Gastroesophageal sphincter (tissue), 4 donors: ENCODE measurements around the gene DCC. TPM values are rescaled to one million over a fixed set of nuclear protein-coding genes. Genes with fewer than 3 reads are reported as not detected.

Experiments
- ATAC-seq: fragments of 150-250 bp; one replicate; pipeline ENCODE4 v1.9.1; 2016; ENCODE audit warnings: mild to moderate bottlenecking, moderate library complexity
- H3K27ac ChIP-seq, 4 donors: fragments of 200-600 bp; sonication (generic) in 3 of 4; 1 replicate in 3 of 4; 2 replicates in 1 of 4; pipeline ENCODE4 v1.5.1; 2016 to 2019
- H3K27me3 ChIP-seq: fragments of 200-600 bp; sonication (generic); one replicate; pipeline ENCODE4 v1.5.1; 2019
- H3K36me3 ChIP-seq, 2 donors: fragments of 200-600 bp; sonication (generic); one replicate each; pipeline ENCODE4 v1.5.1; 2019; ENCODE audit warnings: control low read depth in 1 of 2
- H3K4me1 ChIP-seq, 3 donors: fragments of 200-600 bp; sonication (generic); 1 replicate in 2 of 3; 2 replicates in 1 of 3; pipeline ENCODE4 v1.5.1; 2016 to 2019; ENCODE audit warnings: control low read depth in 2 of 3
- H3K4me3 ChIP-seq, 2 donors: fragments of 200-600 bp; sonication (generic); one replicate each; pipeline ENCODE4 v1.5.1; 2019; ENCODE audit warnings: mild to moderate bottlenecking in 1 of 2, moderate library complexity in 1 of 2
- H3K9me3 ChIP-seq, 3 donors: fragments of 200-600 bp; sonication (generic); one replicate each; pipeline ENCODE4 v1.5.1; 2017 to 2019; ENCODE audit warnings: control low read depth in 2 of 3
- EP300 ChIP-seq: sonication (generic); formaldehyde crosslinking; IDR thresholded peaks from one replicate; pipeline ENCODE4 v1.6.1; 2017; ENCODE audit warnings: antibody characterized with exemption, mild to moderate bottlenecking
- POLR2A ChIP-seq, 2 donors: fragments of 450-650 bp; IDR thresholded peaks; one replicate each; pipeline ENCODE4 v1.6.1; 2017; ENCODE audit warnings: antibody characterized with exemption in 2 of 2, mild to moderate bottlenecking in 2 of 2, moderate library complexity in 1 of 2
- POLR2AphosphoS5 ChIP-seq: sonication (generic); formaldehyde crosslinking; IDR thresholded peaks from one replicate; pipeline ENCODE4 v1.6.1; 2017; ENCODE audit warnings: antibody characterized with exemption
- WGBS, 2 donors: methylation state at CpG; one replicate each; pipeline ENCODE4 v1.1.5; 2018; ENCODE audit warnings: low coverage in 1 of 2; 5-methylcytosine and 5-hydroxymethylcytosine counted together
- total RNA-seq, 4 donors: library from RNA; depleted of rRNA; stranded (reverse); fragments of >200 nt; gene quantifications; one replicate each; pipeline ENCODE4 v1.1.0, GENCODE V29; 2016
- TF ChIP-seq, protein P1 (sequence below), 4 experiments: fragments of 200-600 bp in 2 of 4; fragments of 450-650 bp in 2 of 4; sonication (generic) in 1 of 4; IDR thresholded peaks; one replicate each; pipeline ENCODE4 v1.5.1; 2017 to 2019; ENCODE audit warnings: antibody characterized with exemption in 4 of 4, mild to moderate bottlenecking in 2 of 4, moderate library complexity in 2 of 4

DCC gene
- total RNA-seq, 4 donors from 2014 or later = 0.13 to 0.54 (median 0.47) TPM; not detected in 1

DNA sequence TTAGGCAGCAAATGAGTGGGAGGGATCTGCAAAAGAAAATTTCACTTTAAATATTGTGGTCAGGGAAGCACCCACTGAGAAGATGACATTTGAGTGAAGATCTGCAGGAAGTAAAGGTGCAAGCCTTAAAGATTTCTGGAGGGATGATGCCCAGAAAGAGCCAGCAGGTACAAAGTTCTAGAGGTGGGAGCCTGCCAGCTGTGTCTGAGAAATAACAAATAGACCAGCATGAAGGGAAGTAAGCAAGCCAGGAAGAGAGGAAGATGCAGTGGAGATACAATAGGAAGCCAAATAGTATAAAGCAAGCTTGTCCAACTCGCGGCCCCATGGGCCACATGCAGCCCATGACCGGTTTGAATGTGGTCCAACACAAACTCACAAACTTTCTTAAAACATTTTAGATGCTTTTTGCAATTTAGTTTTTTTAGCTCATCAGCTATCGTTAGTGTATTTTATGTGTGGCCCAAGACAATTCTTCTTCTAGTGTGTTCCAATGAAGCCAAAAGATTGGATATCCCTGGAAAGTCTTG is 489.9 kb downstream of the DCC start:
- Histone ChIP-seq H3K4me3 (no peak overlapping the region), H3K27ac (no peak overlapping the region), H3K27me3 (no peaks in the 10 kb centered on the region), H3K4me1 (no peaks in the 10 kb centered on the region), H3K9me3 (no peaks in the 10 kb centered on the region), H3K36me3 (no peaks in the 10 kb centered on the region)
- TF ChIP-seq POLR2AphosphoS5 (no peak), EP300 (no peak), POLR2A (IDR thresholded peaks at IDR 0.05) (no peak)
- TF ChIP-seq, protein P1, sequence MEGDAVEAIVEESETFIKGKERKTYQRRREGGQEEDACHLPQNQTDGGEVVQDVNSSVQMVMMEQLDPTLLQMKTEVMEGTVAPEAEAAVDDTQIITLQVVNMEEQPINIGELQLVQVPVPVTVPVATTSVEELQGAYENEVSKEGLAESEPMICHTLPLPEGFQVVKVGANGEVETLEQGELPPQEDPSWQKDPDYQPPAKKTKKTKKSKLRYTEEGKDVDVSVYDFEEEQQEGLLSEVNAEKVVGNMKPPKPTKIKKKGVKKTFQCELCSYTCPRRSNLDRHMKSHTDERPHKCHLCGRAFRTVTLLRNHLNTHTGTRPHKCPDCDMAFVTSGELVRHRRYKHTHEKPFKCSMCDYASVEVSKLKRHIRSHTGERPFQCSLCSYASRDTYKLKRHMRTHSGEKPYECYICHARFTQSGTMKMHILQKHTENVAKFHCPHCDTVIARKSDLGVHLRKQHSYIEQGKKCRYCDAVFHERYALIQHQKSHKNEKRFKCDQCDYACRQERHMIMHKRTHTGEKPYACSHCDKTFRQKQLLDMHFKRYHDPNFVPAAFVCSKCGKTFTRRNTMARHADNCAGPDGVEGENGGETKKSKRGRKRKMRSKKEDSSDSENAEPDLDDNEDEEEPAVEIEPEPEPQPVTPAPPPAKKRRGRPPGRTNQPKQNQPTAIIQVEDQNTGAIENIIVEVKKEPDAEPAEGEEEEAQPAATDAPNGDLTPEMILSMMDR (IDR thresholded peaks at IDR 0.05) = no peak
- 30 to 68% methylated on average over 4 of the region's 4 CpGs for whole genome bisulfite sequencing, 2 donors
- no peak for ATAC-seq

DNA sequence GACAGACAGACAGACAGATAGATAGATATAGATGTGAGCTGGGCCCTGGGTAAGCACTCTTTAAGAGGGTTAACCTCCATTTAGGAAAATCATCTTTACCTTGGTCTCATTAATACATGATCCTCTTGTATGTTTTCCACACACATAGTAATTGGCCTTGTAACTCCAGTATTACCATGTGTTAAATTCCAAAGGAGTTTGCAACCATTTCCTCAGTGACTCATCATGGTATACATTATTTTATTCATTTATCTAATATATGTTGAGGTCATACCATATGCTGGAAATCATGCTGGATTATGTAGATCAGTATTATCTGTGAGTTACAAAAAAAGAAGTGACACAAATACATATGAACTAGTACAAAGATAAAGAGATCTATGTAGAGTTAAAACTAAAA is 504.3 kb downstream of the DCC start:
- no peaks in the 10 kb centered on the region for H3K4me1 ChIP-seq
- no peaks in the 10 kb centered on the region for H3K36me3 ChIP-seq
- no peaks in the 10 kb centered on the region for H3K9me3 ChIP-seq
- no peak overlapping the region for H3K4me3 ChIP-seq
- no peak for TF ChIP-seq POLR2AphosphoS5
- TF ChIP-seq, protein P1 (IDR thresholded peaks at IDR 0.05) = no peak
- TF ChIP-seq EP300 = no peak
- no peak for TF ChIP-seq POLR2A (IDR thresholded peaks at IDR 0.05)
- ATAC-seq = no peak
- no peaks in the 10 kb centered on the region for H3K27me3 ChIP-seq
- no peak overlapping the region for H3K27ac ChIP-seq

DNA sequence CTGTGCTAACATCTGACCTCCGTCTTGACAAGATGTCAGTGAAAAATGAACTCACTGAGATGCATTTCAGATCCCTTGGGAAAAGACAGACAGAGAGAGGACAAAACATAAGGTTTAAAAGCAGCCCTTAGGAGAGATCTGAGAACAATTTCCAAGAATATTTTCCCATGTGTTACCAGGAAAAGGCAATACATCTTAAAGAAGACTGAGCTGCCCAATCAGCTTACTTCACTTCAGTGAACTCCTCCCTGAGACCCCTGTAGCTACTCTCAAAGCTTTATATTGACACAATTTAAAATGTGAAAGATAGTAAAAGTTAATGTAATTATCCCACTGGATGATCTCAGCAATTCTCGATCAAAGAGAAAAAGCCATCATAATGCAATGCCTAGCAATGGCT is 505.0 kb downstream of the DCC start:
- Histone ChIP-seq H3K4me3 (no peak overlapping the region), H3K9me3 (no peaks in the 10 kb centered on the region), H3K4me1 (no peaks in the 10 kb centered on the region), H3K36me3 (no peaks in the 10 kb centered on the region), H3K27ac (no peak overlapping the region), H3K27me3 (no peaks in the 10 kb centered on the region)
- TF ChIP-seq POLR2AphosphoS5 (no peak), POLR2A (IDR thresholded peaks at IDR 0.05) (no peak), EP300 (no peak)
- TF ChIP-seq, protein P1 (IDR thresholded peaks at IDR 0.05) = no peak
- 48 to 84% methylated on average over 2 of the region's 2 CpGs for WGBS, 2 donors
- ATAC-seq = no peak

DNA sequence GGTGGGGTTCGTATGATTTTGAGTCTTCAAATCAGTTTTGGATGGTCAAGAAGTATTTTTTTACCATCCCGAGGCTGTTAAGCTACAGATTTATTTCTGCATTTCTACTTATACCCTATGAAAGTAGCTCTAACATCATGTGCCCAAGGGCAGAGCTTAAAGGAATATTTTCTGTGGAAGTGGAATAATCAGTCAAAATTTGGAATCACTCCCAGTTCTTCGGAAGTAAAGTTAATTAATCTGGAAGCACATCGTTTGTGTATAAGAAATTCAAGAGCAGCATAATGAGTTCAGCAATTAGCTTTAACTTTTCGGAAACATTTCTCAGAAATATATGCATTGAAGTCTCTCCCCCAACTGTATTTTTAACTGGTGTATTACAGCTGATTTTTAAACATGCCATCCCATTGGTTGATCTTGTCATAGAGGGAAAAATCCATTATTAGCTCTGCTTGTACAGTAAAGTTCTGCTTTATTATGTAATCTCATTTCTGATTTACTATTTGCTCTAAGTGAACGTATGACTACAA is 510.1 kb downstream of the DCC start:
- Histone ChIP-seq H3K27me3 (peaks cover 3% of the 10 kb centered on the region), H3K4me1 (no peaks in the 10 kb centered on the region), H3K27ac (no peak overlapping the region), H3K9me3 (no peaks in the 10 kb centered on the region), H3K4me3 (no peak overlapping the region), H3K36me3 (no peaks in the 10 kb centered on the region)
- TF ChIP-seq POLR2A (IDR thresholded peaks at IDR 0.05) = no peak
- no peak for TF ChIP-seq EP300
- no peak for TF ChIP-seq POLR2AphosphoS5
- TF ChIP-seq, protein P1 (IDR thresholded peaks at IDR 0.05) = no peak
- ATAC-seq = no peak
- 28 to 41% methylated on average over 6 of the region's 6 CpGs for WGBS, 2 donors

DNA sequence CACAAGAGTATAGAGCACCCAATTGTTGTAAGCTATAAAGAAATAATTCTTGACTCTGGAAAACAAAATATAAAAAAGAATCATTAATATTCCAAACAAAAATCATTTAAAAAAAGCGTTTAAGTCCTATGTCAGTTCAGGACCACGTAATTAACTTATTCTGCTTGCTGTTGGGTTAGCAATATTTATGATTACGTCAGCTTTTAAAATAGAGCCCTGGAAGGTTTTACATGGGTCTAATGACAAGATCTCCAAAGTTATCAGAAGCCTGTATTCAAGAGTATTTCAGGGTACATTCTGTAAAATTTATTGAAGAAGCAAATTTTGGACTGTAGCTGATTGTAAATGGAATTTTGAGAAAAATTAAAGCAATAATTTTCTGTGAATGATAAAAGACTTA is 521.6 kb downstream of the DCC start:
- TF ChIP-seq EP300 (no peak), POLR2A (IDR thresholded peaks at IDR 0.05) (no peak), POLR2AphosphoS5 (no peak)
- TF ChIP-seq, protein P1 (IDR thresholded peaks at IDR 0.05) = no peak
- Histone ChIP-seq H3K27me3 (no peaks in the 10 kb centered on the region), H3K27ac (no peak overlapping the region), H3K36me3 (no peaks in the 10 kb centered on the region), H3K4me3 (no peak overlapping the region), H3K4me1 (no peaks in the 10 kb centered on the region), H3K9me3 (no peaks in the 10 kb centered on the region)
- 69 to 88% methylated on average over 3 of the region's 3 CpGs for WGBS, 2 donors
- no peak for ATAC-seq
